SK-N-SH (cell line): ENCODE measurements around the gene TANC1. TPM values are rescaled to one million over a fixed set of nuclear protein-coding genes. Genes with fewer than 3 reads are reported as not detected.

Source experiments
- CTCF ChIA-PET: fragments of 300-600, 350-600 bp; formaldehyde crosslinking; extraction: SDS; loops from one replicate; lab custom pipeline; 2021; lab: Yijun Ruan, JAX
- POLR2A ChIA-PET: fragments of 350-600 bp; sonication (Branson Sonifier 250); formaldehyde crosslinking; extraction: SDS; loops from one replicate; lab custom pipeline; 2020; ENCODE audit warnings: antibody characterized with exemption, inconsistent platforms; lab: Yijun Ruan, JAX
- DNase-seq: peaks from one replicate; pipeline ENCODE4 v3.0.0; 2012
- H2AFZ ChIP-seq: fragments of 200-600 bp; sonication (generic); 2 replicates; pipeline ENCODE4 v1.8.1; 2016; ENCODE audit warnings: antibody characterized with exemption, mild to moderate bottlenecking, low read depth
- H3F3A ChIP-seq: fragments of 200-600 bp; sonication (generic); replicated peaks from 2 replicates; pipeline ENCODE3; 2016; ENCODE audit warnings: antibody characterized with exemption, mild to moderate bottlenecking; ENCODE audit not compliant: insufficient read depth
- H3K27ac ChIP-seq, 2 experiments: fragments of 200-500 bp in 1 of 2; fragments of 200-600 bp in 1 of 2; sonication (Bioruptor generic) in 1 of 2; sonication (generic), shearing (Covaris generic) in 1 of 2; 2 replicates each; pipeline versions ENCODE4 v1.5.1 to v1.6.1; 2014 to 2016; ENCODE audit warnings: low read depth in 2 of 2, inconsistent platforms in 1 of 2, low read length in 1 of 2, mild to moderate bottlenecking in 1 of 2, mixed read lengths in 1 of 2
- H3K27me3 ChIP-seq: fragments of 200-600 bp; sonication (generic), shearing (Covaris generic); 2 replicates; pipeline ENCODE4 v1.6.1; 2016; ENCODE audit warnings: mixed run types; ENCODE audit not compliant: insufficient read depth
- H3K36me3 ChIP-seq, 2 experiments: fragments of 200-500 bp in 1 of 2; fragments of 200-600 bp in 1 of 2; sonication (Bioruptor generic) in 1 of 2; sonication (generic) in 1 of 2; replicated peaks in 1 of 2; 2 replicates each; pipeline versions ENCODE3 to v1.5.1; 2014 to 2016; ENCODE audit warnings: low read length in 1 of 2, mild to moderate bottlenecking in 1 of 2; ENCODE audit not compliant: insufficient read depth in 2 of 2, control insufficient read depth in 1 of 2
- H3K4me1 ChIP-seq, 2 experiments: fragments of 200-500 bp in 1 of 2; fragments of 200-600 bp in 1 of 2; sonication (Bioruptor generic) in 1 of 2; sonication (generic), shearing (Covaris generic) in 1 of 2; 2 replicates each; pipeline versions ENCODE4 v1.5.1 to v1.6.1; 2014 to 2016; ENCODE audit warnings: low read depth in 1 of 2, low read length in 1 of 2, mixed run types in 1 of 2; ENCODE audit not compliant: insufficient read depth in 2 of 2, control insufficient read depth in 1 of 2
- H3K4me2 ChIP-seq: fragments of 200-600 bp; sonication (generic), shearing (Covaris generic); 2 replicates; pipeline ENCODE4 v1.6.1; 2017; ENCODE audit warnings: mixed run types
- H3K4me3 ChIP-seq, 2 experiments: fragments of 200-500 bp in 1 of 2; fragments of 200-600 bp in 1 of 2; sonication (Bioruptor generic) in 1 of 2; sonication (generic), shearing (Covaris generic) in 1 of 2; 2 replicates each; pipeline versions ENCODE4 v1.5.1 to v1.8.1; 2014 to 2016; ENCODE audit warnings: low read depth in 2 of 2, inconsistent platforms in 1 of 2, low read length in 1 of 2, mild to moderate bottlenecking in 1 of 2, mixed read lengths in 1 of 2, moderate library complexity in 1 of 2
- H3K79me2 ChIP-seq: fragments of 200-600 bp; sonication (generic); 2 replicates; pipeline ENCODE4 v1.8.1; 2017; ENCODE audit warnings: mild to moderate bottlenecking; ENCODE audit not compliant: insufficient read depth
- H3K9ac ChIP-seq: fragments of 200-600 bp; sonication (generic); 2 replicates; pipeline ENCODE4 v1.6.1; 2017; ENCODE audit warnings: mixed run types
- H3K9me2 ChIP-seq: fragments of 200-600 bp; sonication (generic); 2 replicates; pipeline ENCODE4 v1.6.1; 2017; ENCODE audit warnings: mixed run types
- H3K9me3 ChIP-seq: fragments of 200-600 bp; sonication (generic); 2 replicates; pipeline ENCODE4 v1.6.1; 2017; ENCODE audit warnings: mixed run types, mild to moderate bottlenecking, moderate library complexity
- H4K20me1 ChIP-seq: fragments of 200-600 bp; sonication (generic); 2 replicates; pipeline ENCODE4 v1.6.1; 2017; ENCODE audit warnings: mild to moderate bottlenecking, mixed run types; ENCODE audit not compliant: insufficient read depth
- FOSL2 ChIP-seq: IDR thresholded peaks from 2 replicates; pipeline ENCODE4 v1.4.0; 2012; ENCODE audit warnings: low read depth, mild to moderate bottlenecking, moderate library complexity, borderline replicate concordance
- FOXM1 ChIP-seq: IDR thresholded peaks from 2 replicates; pipeline ENCODE4 v1.4.0; 2012; ENCODE audit warnings: low read depth, mild to moderate bottlenecking
- GABPA ChIP-seq: IDR thresholded peaks from 2 replicates; pipeline ENCODE4 v1.4.0; 2012; ENCODE audit warnings: low read depth, mild to moderate bottlenecking
- GATA2 ChIP-seq: sonication (generic); formaldehyde crosslinking; IDR thresholded peaks from 2 replicates; pipeline ENCODE4 v1.5.0; 2020; ENCODE audit warnings: mild to moderate bottlenecking, missing genetic modification reagents
- NFIC ChIP-seq: IDR thresholded peaks from 2 replicates; pipeline ENCODE4 v1.4.0; 2012; ENCODE audit warnings: borderline replicate concordance
- NRF1 ChIP-seq: IDR thresholded peaks from 2 replicates; pipeline ENCODE4 v1.6.1; 2012; ENCODE audit warnings: low read depth, mild to moderate bottlenecking, low read length
- RCOR1 ChIP-seq: fragments of 150-350 bp; IDR thresholded peaks from 2 replicates; pipeline ENCODE4 v1.6.1; 2017; ENCODE audit warnings: antibody characterized with exemption, low read length
- REST ChIP-seq: IDR thresholded peaks from 2 replicates; pipeline ENCODE4 v1.6.1; 2012; ENCODE audit warnings: mild to moderate bottlenecking, low read depth, low read length, moderate library complexity
- RFX5 ChIP-seq: IDR thresholded peaks from 2 replicates; pipeline ENCODE4 v1.6.1; 2012; ENCODE audit warnings: mild to moderate bottlenecking, improper control_type of control experiment, low read length
- SIN3A ChIP-seq: IDR thresholded peaks from 2 replicates; pipeline ENCODE4 v1.6.1; 2012; ENCODE audit warnings: low read depth, mild to moderate bottlenecking, low read length, moderate library complexity, borderline replicate concordance
- TCF12 ChIP-seq: IDR thresholded peaks from 2 replicates; pipeline ENCODE4 v1.4.0; 2012
- TEAD4 ChIP-seq: IDR thresholded peaks from 2 replicates; pipeline ENCODE4 v1.4.0; 2012; ENCODE audit warnings: mild to moderate bottlenecking, borderline replicate concordance; ENCODE audit not compliant: insufficient read depth
- USF2 ChIP-seq: fragments of 150-350 bp; IDR thresholded peaks from 2 replicates; pipeline ENCODE4 v1.6.1; 2017; ENCODE audit warnings: antibody characterized with exemption, low read length, low read depth, borderline replicate concordance
- YY1 ChIP-seq: IDR thresholded peaks from 2 replicates; pipeline ENCODE4 v1.4.0; 2012; ENCODE audit warnings: low read depth, mild to moderate bottlenecking
- ZBTB33 ChIP-seq: IDR thresholded peaks from 2 replicates; pipeline ENCODE4 v1.4.0; 2012; ENCODE audit warnings: low read depth, borderline replicate concordance
- WGBS: methylation state at CpG from one replicate; pipeline ENCODE4 v1.1.6; 2017; ENCODE audit warnings: low lambda C conversion rate; 5-methylcytosine and 5-hydroxymethylcytosine counted together
- polyA plus RNA-seq, 3 experiments: library from polyadenylated mRNA; depleted of rRNA; stranded (reverse); fragments of >200 nt; gene quantifications; 2 replicates each; pipeline ENCODE4 v1.2.3, GENCODE V29; 2012

TANC1 gene
- polyA plus RNA-seq, 1 of the 3 experiments (the other 2 are of a cell fraction) = 19.2 TPM

GRCh38 chr2:159192371-159192918 is 224.0 kb downstream of the TANC1 start (continued):
- TF ChIP-seq ZBTB33 (no peak), YY1 (no peak), REST (no peak), FOXM1 (no peak), TCF12 (no peak), RFX5 (no peak), FOSL2 (no peak), NFIC (no peak)

- ChIA-PET CTCF (no interaction called here), POLR2A (no interaction called here)
- Histone ChIP-seq H3K27me3 (no peaks in the 10 kb centered on the region), H3K9me3 (no peaks in the 10 kb centered on the region), H3K4me3 (no peak overlapping the region), H3K9ac (no peak overlapping the region), H2AFZ (no peak overlapping the region), H3K36me3 (peaks cover 10 to 52% of the 10 kb centered on the region in 2 experiments), H3F3A (no peaks in the 10 kb centered on the region), H3K4me1 (no peaks in the 10 kb centered on the region; a peak in 1 of 4 replicates), H3K4me2 (no peak overlapping the region), H3K79me2 (no peaks in the 10 kb centered on the region), H3K27ac (no peak overlapping the region), H3K9me2 (no peaks in the 10 kb centered on the region), H4K20me1 (no peaks in the 10 kb centered on the region)
- TF ChIP-seq GATA2 (CRISPR knock-in tag) = no peak
- TF ChIP-seq ZBTB33 = no peak
- no peak for TF ChIP-seq SIN3A
- TF ChIP-seq NRF1 = no peak
- no peak for TF ChIP-seq RCOR1
- TF ChIP-seq NFIC = no peak
- no peak for TF ChIP-seq GABPA
- TF ChIP-seq USF2 = no peak
- TF ChIP-seq TEAD4 = no peak
- no peak for DNase-seq
- WGBS = 96% methylated on average over 4 of the region's 4 CpGs
Observed at GRCh38 chr2:159193791-159194190, 225.4 kb downstream of the TANC1 start.
